Ishikawa (cell line): Measurements from ENCODE around the gene PARD3.

Source experiments
- CEBPB ChIP-seq: IDR thresholded peaks from 2 replicates; pipeline ENCODE4 v1.6.1; 2012
- CREB1 ChIP-seq: IDR thresholded peaks from 2 replicates; pipeline ENCODE4 v1.6.1; 2012; ENCODE audit warnings: low read depth
- EGR1 ChIP-seq: IDR thresholded peaks from 2 replicates; pipeline ENCODE4 v1.6.1; 2012
- EP300 ChIP-seq: IDR thresholded peaks from 2 replicates; pipeline ENCODE4 v1.6.1; 2012; ENCODE audit warnings: borderline replicate concordance
- FOXM1 ChIP-seq: IDR thresholded peaks from 2 replicates; pipeline ENCODE4 v1.6.1; 2012; ENCODE audit warnings: low read depth, borderline replicate concordance
- NFIC ChIP-seq: IDR thresholded peaks from 2 replicates; pipeline ENCODE4 v1.6.1; 2012
- RAD21 ChIP-seq: IDR thresholded peaks from 2 replicates; pipeline ENCODE4 v1.6.1; 2012; ENCODE audit warnings: low read depth
- REST ChIP-seq: IDR thresholded peaks from 2 replicates; pipeline ENCODE4 v1.6.1; 2012; ENCODE audit warnings: low read depth, mild to moderate bottlenecking
- TAF1 ChIP-seq: IDR thresholded peaks from 2 replicates; pipeline ENCODE4 v1.6.1; 2012; ENCODE audit warnings: low read depth, mild to moderate bottlenecking
- TCF12 ChIP-seq: IDR thresholded peaks from 2 replicates; pipeline ENCODE4 v1.6.1; 2012; ENCODE audit warnings: low read depth
- TEAD4 ChIP-seq: IDR thresholded peaks from 2 replicates; pipeline ENCODE4 v1.6.1; 2012
- USF1 ChIP-seq: IDR thresholded peaks from 2 replicates; pipeline ENCODE4 v1.6.1; 2012
- YY1 ChIP-seq: IDR thresholded peaks from 2 replicates; pipeline ENCODE4 v1.6.1; 2012; ENCODE audit warnings: low read depth
- ZBTB7A ChIP-seq: IDR thresholded peaks from 2 replicates; pipeline ENCODE4 v1.6.1; 2012; ENCODE audit warnings: low read depth
- TF ChIP-seq, protein P1 (sequence below): IDR thresholded peaks from 2 replicates; pipeline ENCODE4 v1.6.1; 2012

Gene PARD3

GRCh38 chr10:34273340-34273739, 541.8 kb downstream of the PARD3 start:
- TF ChIP-seq ZBTB7A (no peak), USF1 (no peak), TEAD4 (no peak), RAD21 (no peak), EGR1 (no peak), FOXM1 (no peak), EP300 (no peak), NFIC (no peak), TAF1 (no peak), REST (no peak), YY1 (no peak), TCF12 (no peak), CREB1 (no peak), CEBPB (no peak)
- TF ChIP-seq, protein P1, sequence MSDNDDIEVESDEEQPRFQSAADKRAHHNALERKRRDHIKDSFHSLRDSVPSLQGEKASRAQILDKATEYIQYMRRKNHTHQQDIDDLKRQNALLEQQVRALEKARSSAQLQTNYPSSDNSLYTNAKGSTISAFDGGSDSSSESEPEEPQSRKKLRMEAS: no peak

DNA sequence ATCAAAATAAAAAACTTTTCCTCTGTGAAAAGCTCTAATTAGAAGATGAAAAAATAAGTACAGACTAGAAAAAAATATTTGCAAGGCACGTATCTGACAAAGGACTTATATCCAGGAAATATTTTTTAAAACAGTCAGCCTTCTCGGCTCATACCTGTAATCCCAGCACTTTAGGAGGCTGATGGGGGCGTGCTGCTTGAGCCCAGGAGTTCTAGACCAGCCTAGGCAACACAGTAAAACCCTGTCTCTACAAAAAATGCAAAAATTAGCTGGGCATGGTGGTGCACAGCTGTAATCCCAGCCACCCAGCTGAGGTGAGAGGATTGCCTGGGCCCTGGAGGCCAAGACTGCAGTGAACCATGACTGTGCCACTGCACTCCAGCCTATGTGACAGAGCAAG, 542.8 kb downstream of the PARD3 start:
- no peak for TF ChIP-seq FOXM1
- no peak for TF ChIP-seq NFIC

- TF ChIP-seq FOXM1 (no peak), CREB1 (no peak), TAF1 (no peak), EGR1 (no peak), NFIC (no peak), YY1 (no peak), TCF12 (no peak), EP300 (no peak), TEAD4 (no peak), RAD21 (no peak), REST (no peak), USF1 (no peak), CEBPB (no peak), ZBTB7A (no peak)
- TF ChIP-seq, protein P1: no peak
Measured at GRCh38 chr10:34262985-34263384, 552.1 kb downstream of the PARD3 start.

- TF ChIP-seq EGR1 (no peak), ZBTB7A (no peak), NFIC (no peak), TCF12 (no peak), TEAD4 (no peak), FOXM1 (no peak), RAD21 (no peak), CREB1 (no peak), CEBPB (no peak), REST (no peak), USF1 (no peak), EP300 (no peak), YY1 (no peak), TAF1 (no peak)
- TF ChIP-seq, protein P1: no peak
Measured at GRCh38 chr10:34260904-34261303, 554.2 kb downstream of the PARD3 start.
